Measurements from ENCODE around the gene DAPP1.
"Not testable (repeated sequence)": the region's sequence is repeated elsewhere in the genome, so short reads cannot be mapped to it uniquely, and the experiment has no call there.

The DAPP1 gene, protein sequence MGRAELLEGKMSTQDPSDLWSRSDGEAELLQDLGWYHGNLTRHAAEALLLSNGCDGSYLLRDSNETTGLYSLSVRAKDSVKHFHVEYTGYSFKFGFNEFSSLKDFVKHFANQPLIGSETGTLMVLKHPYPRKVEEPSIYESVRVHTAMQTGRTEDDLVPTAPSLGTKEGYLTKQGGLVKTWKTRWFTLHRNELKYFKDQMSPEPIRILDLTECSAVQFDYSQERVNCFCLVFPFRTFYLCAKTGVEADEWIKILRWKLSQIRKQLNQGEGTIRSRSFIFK

DNA sequence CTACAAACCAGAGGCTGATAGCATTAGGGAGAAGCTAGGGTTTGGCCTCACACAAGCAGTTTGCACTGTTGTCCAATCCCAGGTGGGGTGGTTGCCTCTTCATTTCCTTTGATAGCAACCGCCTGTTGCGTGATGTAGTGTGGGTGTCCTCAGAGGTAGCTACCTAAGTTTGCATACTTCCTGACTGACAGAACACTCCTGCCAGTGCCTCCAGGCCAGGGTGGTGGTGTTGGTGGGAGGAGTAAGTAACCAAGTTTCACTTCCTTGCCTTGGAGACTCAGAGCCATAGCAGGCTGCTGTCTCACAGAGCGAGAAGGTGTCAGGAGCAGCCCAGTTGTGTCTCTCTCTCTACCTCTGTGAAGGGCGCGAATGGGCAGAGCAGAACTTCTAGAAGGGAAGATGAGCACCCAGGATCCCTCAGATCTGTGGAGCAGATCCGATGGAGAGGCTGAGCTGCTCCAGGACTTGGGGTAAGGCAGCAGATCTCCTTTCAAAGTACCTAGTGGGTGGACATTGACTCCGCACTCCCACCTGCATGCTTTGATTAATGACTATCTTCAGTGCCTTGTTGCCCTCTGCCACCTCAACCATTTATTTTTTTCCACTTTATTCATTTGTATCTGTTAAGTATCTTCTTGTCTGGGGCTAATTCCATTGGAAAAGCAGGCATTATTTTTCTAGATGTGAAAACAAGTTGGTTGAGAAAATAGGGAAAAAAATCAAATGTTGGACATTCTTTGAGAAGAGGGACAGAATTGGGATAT, at the start of gene DAPP1:
DAPP1 (plus strand) TSS at position 283 of the 764 bp plus-strand sequence; CDS start at position 370, 87 bp downstream.
- Histone ChIP-seq H2AFZ (ENCODE audit: low read length) (peak within 1 kb of the TSS; percentile 80), H3K4me2 (ENCODE audit: low read depth, low read length, poor library complexity, severe bottlenecking) (no peak within 1 kb of the TSS), H3K4me3 (ENCODE audit: low read length, poor library complexity, severe bottlenecking) (no peak within 1 kb of the TSS), H3K9ac (ENCODE audit: low read depth, low read length, poor library complexity, severe bottlenecking) (no peak within 1 kb of the TSS), H3F3A (ENCODE audit: low read depth) (no peaks in the 10 kb centered on the region), H3K27me3 (ENCODE audit: insufficient read depth, low read length, poor library complexity, severe bottlenecking) (no peaks in the 10 kb centered on the region), H3K9me2 (replicated peaks; ENCODE audit: low read depth, low read length) (no peaks in the 10 kb centered on the region), H4K20me1 (ENCODE audit: insufficient read depth, low read length, poor library complexity, severe bottlenecking) (no peaks in the 10 kb centered on the region), H3K9me3 (ENCODE audit: insufficient read depth, low read depth, low read length) (no peaks in the 10 kb centered on the region), H3K4me1 (ENCODE audit: insufficient read depth, low read length, poor library complexity, severe bottlenecking) (no peaks in the 10 kb centered on the region), H3K79me2 (ENCODE audit: insufficient read depth, low read length) (no peaks in the 10 kb centered on the region), H3K36me3 (ENCODE audit: insufficient read depth, low read length) (no peaks in the 10 kb centered on the region)
- TF ChIP-seq CTCF (conservative IDR thresholded peaks at IDR 0.05; ENCODE audit: low read length) (no peak), EZH2phosphoT487 (IDR thresholded peaks at IDR 0.05; ENCODE audit: borderline replicate concordance) (no peak)

DNA sequence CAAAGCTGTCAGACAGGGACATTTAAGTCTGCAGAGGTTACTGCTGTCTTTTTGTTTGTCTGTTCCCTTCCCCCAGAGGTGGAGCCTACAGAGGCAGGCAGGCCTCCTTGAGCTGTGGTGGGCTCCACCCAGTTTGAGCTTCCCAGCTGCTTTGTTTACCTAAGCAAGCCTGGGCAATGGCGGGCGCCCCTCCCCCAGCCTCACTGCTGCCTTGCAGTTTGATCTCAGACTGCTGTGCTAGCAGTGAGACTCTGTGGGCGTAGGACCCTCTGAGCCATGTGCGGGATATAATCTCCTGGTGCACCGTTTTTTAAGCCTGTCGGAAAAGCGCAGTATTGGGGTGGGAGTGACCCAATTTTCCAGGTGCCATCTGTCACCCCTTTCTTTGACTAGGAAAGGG, 45.8 kb upstream of the DAPP1 start:
- not testable (repeated sequence) for H3K9me3 ChIP-seq (ENCODE audit: insufficient read depth, low read depth, low read length); H3K79me2 ChIP-seq (ENCODE audit: insufficient read depth, low read length); H3K27me3 ChIP-seq (ENCODE audit: insufficient read depth, low read length, poor library complexity, severe bottlenecking); H3K9ac ChIP-seq (ENCODE audit: low read depth, low read length, poor library complexity, severe bottlenecking); H3K4me1 ChIP-seq (ENCODE audit: insufficient read depth, low read length, poor library complexity, severe bottlenecking); H3F3A ChIP-seq (ENCODE audit: low read depth); H4K20me1 ChIP-seq (ENCODE audit: insufficient read depth, low read length, poor library complexity, severe bottlenecking); H3K4me3 ChIP-seq (ENCODE audit: low read length, poor library complexity, severe bottlenecking); H3K36me3 ChIP-seq (ENCODE audit: insufficient read depth, low read length); H2AFZ ChIP-seq (ENCODE audit: low read length); H3K4me2 ChIP-seq (ENCODE audit: low read depth, low read length, poor library complexity, severe bottlenecking); H3K9me2 ChIP-seq (replicated peaks; ENCODE audit: low read depth, low read length)

DNA sequence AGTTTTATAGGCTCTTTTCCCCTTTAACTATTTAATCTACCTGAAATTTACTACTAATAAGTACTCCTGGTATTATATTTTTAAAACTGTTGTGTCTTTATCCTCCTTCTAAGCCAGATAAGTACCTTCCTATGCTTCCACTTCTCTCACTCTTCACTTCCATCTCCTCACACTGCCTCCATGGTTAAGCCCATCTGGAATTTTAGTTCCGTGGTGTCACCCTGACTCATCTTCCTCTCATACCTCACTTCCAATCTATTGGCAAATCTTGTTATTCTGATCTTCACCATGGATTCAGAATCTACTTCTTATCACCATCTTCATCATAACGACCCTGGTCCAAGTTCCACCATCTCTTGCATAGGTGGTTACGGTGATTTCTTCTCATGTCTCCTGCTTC, 32.7 kb upstream of the DAPP1 start:
- H3K4me3 ChIP-seq (ENCODE audit: low read length, poor library complexity, severe bottlenecking) = no peak overlapping the region
- H3F3A ChIP-seq (ENCODE audit: low read depth) = no peaks in the 10 kb centered on the region
- no peaks in the 10 kb centered on the region for H3K27me3 ChIP-seq (ENCODE audit: insufficient read depth, low read length, poor library complexity, severe bottlenecking)
- no peak overlapping the region for H3K4me2 ChIP-seq (ENCODE audit: low read depth, low read length, poor library complexity, severe bottlenecking)
- H3K79me2 ChIP-seq (ENCODE audit: insufficient read depth, low read length) = no peaks in the 10 kb centered on the region
- TF ChIP-seq CTCF (conservative IDR thresholded peaks at IDR 0.05; ENCODE audit: low read length) = no peak
- TF ChIP-seq EZH2phosphoT487 (IDR thresholded peaks at IDR 0.05; ENCODE audit: borderline replicate concordance) = no peak
- H2AFZ ChIP-seq (ENCODE audit: low read length) = no peak overlapping the region
- H3K9me3 ChIP-seq (ENCODE audit: insufficient read depth, low read depth, low read length) = no peaks in the 10 kb centered on the region
- no peaks in the 10 kb centered on the region for H3K9me2 ChIP-seq (replicated peaks; ENCODE audit: low read depth, low read length)
- H3K9ac ChIP-seq (ENCODE audit: low read depth, low read length, poor library complexity, severe bottlenecking) = no peak overlapping the region
- H4K20me1 ChIP-seq (ENCODE audit: insufficient read depth, low read length, poor library complexity, severe bottlenecking) = no peaks in the 10 kb centered on the region
- H3K4me1 ChIP-seq (ENCODE audit: insufficient read depth, low read length, poor library complexity, severe bottlenecking) = no peaks in the 10 kb centered on the region
- H3K36me3 ChIP-seq (ENCODE audit: insufficient read depth, low read length) = no peaks in the 10 kb centered on the region

Data from Loucy (cell line).